ENCODE measurements around the gene LRP3.

DNA sequence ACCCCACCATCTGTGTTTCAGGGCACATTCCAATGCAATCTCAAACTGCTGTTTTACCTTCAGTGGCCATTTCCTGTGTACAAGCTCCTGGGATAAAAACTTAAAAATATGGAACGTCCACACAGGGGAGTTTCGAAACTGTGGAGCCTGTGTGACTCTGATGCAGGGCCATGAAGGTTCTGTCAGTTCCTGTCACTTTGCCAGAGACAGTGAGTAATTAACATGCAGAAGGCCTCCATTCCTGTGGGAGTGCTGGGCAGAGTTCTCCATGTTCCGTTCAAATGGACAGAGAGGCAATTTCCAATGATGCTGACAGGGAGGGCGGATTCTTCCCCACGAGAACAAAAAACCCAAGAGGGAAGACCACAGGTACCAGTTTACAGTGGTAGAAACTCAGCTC, 37.8 kb upstream of the LRP3 start:
- TF ChIP-seq, protein P1, sequence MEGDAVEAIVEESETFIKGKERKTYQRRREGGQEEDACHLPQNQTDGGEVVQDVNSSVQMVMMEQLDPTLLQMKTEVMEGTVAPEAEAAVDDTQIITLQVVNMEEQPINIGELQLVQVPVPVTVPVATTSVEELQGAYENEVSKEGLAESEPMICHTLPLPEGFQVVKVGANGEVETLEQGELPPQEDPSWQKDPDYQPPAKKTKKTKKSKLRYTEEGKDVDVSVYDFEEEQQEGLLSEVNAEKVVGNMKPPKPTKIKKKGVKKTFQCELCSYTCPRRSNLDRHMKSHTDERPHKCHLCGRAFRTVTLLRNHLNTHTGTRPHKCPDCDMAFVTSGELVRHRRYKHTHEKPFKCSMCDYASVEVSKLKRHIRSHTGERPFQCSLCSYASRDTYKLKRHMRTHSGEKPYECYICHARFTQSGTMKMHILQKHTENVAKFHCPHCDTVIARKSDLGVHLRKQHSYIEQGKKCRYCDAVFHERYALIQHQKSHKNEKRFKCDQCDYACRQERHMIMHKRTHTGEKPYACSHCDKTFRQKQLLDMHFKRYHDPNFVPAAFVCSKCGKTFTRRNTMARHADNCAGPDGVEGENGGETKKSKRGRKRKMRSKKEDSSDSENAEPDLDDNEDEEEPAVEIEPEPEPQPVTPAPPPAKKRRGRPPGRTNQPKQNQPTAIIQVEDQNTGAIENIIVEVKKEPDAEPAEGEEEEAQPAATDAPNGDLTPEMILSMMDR (IDR thresholded peaks at IDR 0.05 in 4 of 5, conservative IDR thresholded peaks at IDR 0.05 in 1 of 5), result no peak
- no peak for TF ChIP-seq POLR2A (IDR thresholded peaks at IDR 0.05)
